GM21528 (cell line): ENCODE measurements around the gene SLC7A11.
"Not testable (repeated sequence)": the region's sequence is repeated elsewhere in the genome, so short reads cannot be mapped to it uniquely, and the experiment has no call there.

Experiments
- ATAC-seq: cut with Tn5 transposase; IDR thresholded peaks from one replicate; pipeline ENCODE4 v1.9.1; 2021; ENCODE audit warnings: mild to moderate bottlenecking, moderate library complexity; ENCODE audit not compliant: unreplicated experiment, low FRiP score

SLC7A11 gene

GRCh38 chr4:138216272-138216867 is 25.8 kb downstream of the SLC7A11 start:
- no peak for ATAC-seq

GRCh38 chr4:138210576-138210975 is 31.6 kb downstream of the SLC7A11 start:
- not testable (repeated sequence) for ATAC-seq

- ATAC-seq = no peak
Measured at GRCh38 chr4:138209094-138209493, 33.1 kb downstream of the SLC7A11 start.

GRCh38 chr4:138205531-138206233 is 36.5 kb downstream of the SLC7A11 start:
- no peak for ATAC-seq

- no peak for ATAC-seq
Measured at GRCh38 chr4:138204507-138204906, 37.6 kb downstream of the SLC7A11 start.

- no peak for ATAC-seq
Measured at GRCh38 chr4:138202686-138203085, 39.5 kb downstream of the SLC7A11 start.

GRCh38 chr4:138200236-138200590 is 41.9 kb downstream of the SLC7A11 start:
- ATAC-seq = peak; percentile 48

- peak; percentile 81 for ATAC-seq
Measured at GRCh38 chr4:138199568-138200235, 42.4 kb downstream of the SLC7A11 start.

- ATAC-seq = no peak
Measured at GRCh38 chr4:138196153-138196552, 46.0 kb downstream of the SLC7A11 start.

- ATAC-seq = no peak
Measured at GRCh38 chr4:138193963-138194362, 48.2 kb downstream of the SLC7A11 start.

GRCh38 chr4:138192113-138192512 is 50.0 kb downstream of the SLC7A11 start:
- ATAC-seq = no peak

- ATAC-seq = peak; percentile 99
Measured at GRCh38 chr4:138190452-138190858, 51.7 kb downstream of the SLC7A11 start.

GRCh38 chr4:138189206-138189605 is 52.9 kb downstream of the SLC7A11 start:
- no peak for ATAC-seq

GRCh38 chr4:138188406-138189084 is 53.6 kb downstream of the SLC7A11 start:
- no peak for ATAC-seq

- ATAC-seq = no peak
Measured at GRCh38 chr4:138185859-138186645, 56.1 kb downstream of the SLC7A11 start.

GRCh38 chr4:138184886-138185285 is 57.3 kb downstream of the SLC7A11 start:
- no peak for ATAC-seq

- ATAC-seq = no peak
Measured at GRCh38 chr4:138182838-138183426, 59.2 kb downstream of the SLC7A11 start.

GRCh38 chr4:138181287-138181686 is 60.9 kb downstream of the SLC7A11 start:
- ATAC-seq = no peak

- ATAC-seq = no peak
Measured at GRCh38 chr4:138178566-138178965, 63.6 kb downstream of the SLC7A11 start.
